H1 (cell line): ENCODE measurements around the gene GALNT17. TPM values are rescaled to one million over a fixed set of nuclear protein-coding genes. Genes with fewer than 3 reads are reported as not detected.
A peak's percentile ranks its signal among the peaks of the same experiment; 100 is the strongest.

Source experiments
- CTCF ChIA-PET: fragments of 300-600 bp; sonication (Branson Sonifier 250); formaldehyde crosslinking; loops from one replicate; lab custom pipeline; 2021; ENCODE audit not compliant: partially characterized antibody; lab: Charles Lee
- POLR2A ChIA-PET: fragments of 300-600 bp; sonication (Branson Sonifier 250); formaldehyde crosslinking; loops from one replicate; lab custom pipeline; 2021; ENCODE audit warnings: inconsistent platforms; ENCODE audit not compliant: partially characterized antibody; lab: Charles Lee
- DNase-seq, 2 experiments: peaks; one replicate each; pipeline versions ENCODE4 v3.0.0 to v3.0.0-alpha.2; 2010 to 2022; ENCODE audit warnings: low spot score in 2 of 2, low read depth in 1 of 2, mixed read lengths in 1 of 2
- FAIRE-seq: peaks from 2 replicates; lab custom pipeline; 2011; peaks lifted over from hg19 to GRCh38; lab: Jason Lieb, UNC
- H2AFZ ChIP-seq: 2 replicates; pipeline ENCODE4 v1.8.1; 2012; ENCODE audit warnings: low read length, inconsistent platforms
- H2AK5ac ChIP-seq: 2 replicates; pipeline ENCODE4 v1.6.1; 2013; ENCODE audit warnings: low read depth, low read length
- H2BK120ac ChIP-seq: replicated peaks from 2 replicates; pipeline ENCODE3; 2013; ENCODE audit warnings: low read depth, low read length, inconsistent platforms
- H2BK12ac ChIP-seq: 2 replicates; pipeline ENCODE4 v1.6.1; 2013; ENCODE audit warnings: low read depth, low read length
- H2BK15ac ChIP-seq: 2 replicates; pipeline ENCODE4 v1.6.1; 2013; ENCODE audit warnings: low read length
- H2BK20ac ChIP-seq: 2 replicates; pipeline ENCODE4 v1.6.1; 2013; ENCODE audit warnings: low read length
- H2BK5ac ChIP-seq: 2 replicates; pipeline ENCODE4 v1.6.1; 2013; ENCODE audit warnings: low read depth, low read length
- H3K14ac ChIP-seq: 2 replicates; pipeline ENCODE4 v1.6.1; 2013; ENCODE audit warnings: inconsistent platforms; ENCODE audit not compliant: insufficient read length
- H3K18ac ChIP-seq: 2 replicates; pipeline ENCODE4 v1.6.1; 2013; ENCODE audit warnings: low read length; ENCODE audit errors: extremely low read depth
- H3K23ac ChIP-seq: 2 replicates; pipeline ENCODE4 v1.6.1; 2013; ENCODE audit warnings: inconsistent platforms; ENCODE audit not compliant: insufficient read length
- H3K23me2 ChIP-seq: 2 replicates; pipeline ENCODE4 v1.6.1; 2013; ENCODE audit warnings: low read depth, low read length
- H3K27ac ChIP-seq: 2 replicates; pipeline ENCODE4 v1.6.1; 2011; ENCODE audit warnings: low read depth, low read length, inconsistent platforms
- H3K27me3 ChIP-seq, 4 experiments: replicated peaks in 1 of 4; 1 replicate in 1 of 4; 2 replicates in 3 of 4; pipeline versions ENCODE4 v1.6.1 to v1.8.1; 2011 to 2013; ENCODE audit warnings: low read length in 3 of 4, mild to moderate bottlenecking in 3 of 4, inconsistent platforms in 2 of 4, mixed read lengths in 2 of 4, moderate library complexity in 1 of 4; ENCODE audit not compliant: control insufficient read depth in 3 of 4, insufficient read depth in 3 of 4; ENCODE audit errors: extremely low read depth in 1 of 4
- H3K36me3 ChIP-seq, 4 experiments: 2 replicates each; pipeline versions ENCODE4 v1.6.1 to v1.8.1; 2011 to 2013; ENCODE audit warnings: mild to moderate bottlenecking in 4 of 4, low read length in 3 of 4, moderate library complexity in 2 of 4, control low read depth in 1 of 4, inconsistent platforms in 1 of 4; ENCODE audit not compliant: insufficient read depth in 4 of 4, control insufficient read depth in 2 of 4
- H3K4ac ChIP-seq: replicated peaks from 2 replicates; pipeline ENCODE3; 2013; ENCODE audit warnings: low read length, low read depth, mixed read lengths, inconsistent platforms; ENCODE audit not compliant: insufficient read length
- H3K4me1 ChIP-seq, 4 experiments: replicated peaks in 1 of 4; 1 replicate in 1 of 4; 2 replicates in 3 of 4; pipeline versions ENCODE4 v1.6.1 to v1.8.1; 2011 to 2013; ENCODE audit warnings: low read length in 3 of 4, inconsistent platforms in 2 of 4, mixed read lengths in 1 of 4; ENCODE audit not compliant: insufficient read depth in 4 of 4, control insufficient read depth in 3 of 4
- H3K4me2 ChIP-seq, 2 experiments: 2 replicates each; pipeline versions ENCODE4 v1.6.1 to v1.8.1; 2011 to 2013; ENCODE audit warnings: low read depth in 2 of 2, low read length in 2 of 2, control low read depth in 1 of 2, inconsistent platforms in 1 of 2, mild to moderate bottlenecking in 1 of 2; ENCODE audit not compliant: insufficient read depth in 1 of 2
- H3K4me3 ChIP-seq, 4 experiments: fragments of 200-600, 300-600 bp in 1 of 4; sonication (generic), shearing (Covaris generic), sonication (Bioruptor Twin) in 1 of 4; 2 replicates each; pipeline versions ENCODE4 v1.5.1 to v1.8.1; 2011 to 2016; ENCODE audit warnings: low read length in 4 of 4, low read depth in 3 of 4, control low read depth in 2 of 4, inconsistent platforms in 2 of 4, mild to moderate bottlenecking in 2 of 4, mixed read lengths in 1 of 4, moderate library complexity in 1 of 4; ENCODE audit not compliant: insufficient read depth in 2 of 4; ENCODE audit errors: extremely low read depth in 1 of 4
- H3K56ac ChIP-seq: replicated peaks from 2 replicates; pipeline ENCODE3; 2013; ENCODE audit warnings: low read depth, mild to moderate bottlenecking, mixed read lengths, low read length, inconsistent platforms; ENCODE audit not compliant: insufficient read length
- H3K79me1 ChIP-seq: 2 replicates; pipeline ENCODE4 v1.6.1; 2013; ENCODE audit warnings: low read depth, low read length, control low read depth
- H3K79me2 ChIP-seq, 2 experiments: 2 replicates each; pipeline versions ENCODE4 v1.6.1 to v1.8.1; 2012 to 2013; ENCODE audit warnings: low read length in 2 of 2, mild to moderate bottlenecking in 2 of 2, inconsistent platforms in 1 of 2; ENCODE audit not compliant: insufficient read depth in 2 of 2, control insufficient read depth in 1 of 2
- H3K9ac ChIP-seq, 4 experiments: replicated peaks in 1 of 4; 1 replicate in 1 of 4; 2 replicates in 3 of 4; pipeline versions ENCODE4 v1.6.1 to v1.8.1; 2011 to 2013; ENCODE audit warnings: low read depth in 3 of 4, low read length in 3 of 4, control low read depth in 2 of 4, mild to moderate bottlenecking in 2 of 4, moderate library complexity in 2 of 4, inconsistent platforms in 1 of 4; ENCODE audit errors: extremely low read depth in 1 of 4
- H3K9me3 ChIP-seq, 2 experiments: 2 replicates each; pipeline versions ENCODE4 v1.6.1 to v1.8.1; 2012 to 2013; ENCODE audit warnings: mild to moderate bottlenecking in 2 of 2, moderate library complexity in 2 of 2, control low read depth in 1 of 2, inconsistent platforms in 1 of 2, low read depth in 1 of 2, low read length in 1 of 2, mixed read lengths in 1 of 2; ENCODE audit not compliant: insufficient read depth in 2 of 2
- H4K20me1 ChIP-seq, 2 experiments: replicated peaks in 1 of 2; 2 replicates each; pipeline versions ENCODE3 to v1.8.1; 2011 to 2013; ENCODE audit warnings: inconsistent platforms in 2 of 2, low read length in 2 of 2, mild to moderate bottlenecking in 1 of 2; ENCODE audit not compliant: insufficient read depth in 2 of 2, control insufficient read depth in 1 of 2
- H4K5ac ChIP-seq: 2 replicates; pipeline ENCODE4 v1.6.1; 2013; ENCODE audit warnings: low read length, low read depth, mixed read lengths, inconsistent platforms; ENCODE audit not compliant: insufficient read length
- H4K8ac ChIP-seq: 2 replicates; pipeline ENCODE4 v1.8.0; 2013; ENCODE audit warnings: mild to moderate bottlenecking, moderate library complexity, low read length, inconsistent platforms; ENCODE audit not compliant: insufficient read depth; ENCODE audit errors: extremely low read depth
- H4K91ac ChIP-seq: replicated peaks from 2 replicates; pipeline ENCODE3; 2013; ENCODE audit warnings: low read length, mixed read lengths, inconsistent platforms; ENCODE audit not compliant: insufficient read length
- CHD1 ChIP-seq: IDR thresholded peaks from 2 replicates; pipeline ENCODE4 v1.6.1; 2012; ENCODE audit warnings: low read depth, low read length, improper control_type of control experiment
- EZH2 ChIP-seq: fragments of 200-600 bp; sonication (generic); IDR thresholded peaks from 2 replicates; pipeline ENCODE4 v1.7.1; 2012; ENCODE audit warnings: low read depth, mild to moderate bottlenecking, moderate library complexity, low read length, inconsistent platforms; ENCODE audit not compliant: severe bottlenecking
- KDM1A ChIP-seq: fragments of 200-600, 300-600 bp; sonication (generic); IDR thresholded peaks from 2 replicates; pipeline ENCODE4 v1.7.1; 2016; ENCODE audit warnings: mild to moderate bottlenecking, low read length, borderline replicate concordance
- PHF8 ChIP-seq: fragments of 200-600 bp; sonication (generic); conservative IDR thresholded peaks from 2 replicates; pipeline ENCODE4 v1.7.1; 2012; ENCODE audit warnings: low read depth, mild to moderate bottlenecking, inconsistent platforms, low read length, moderate library complexity
- RNF2 ChIP-seq: fragments of 200-900, 300-1000 bp; sonication (generic); IDR thresholded peaks from 2 replicates; pipeline ENCODE4 v1.7.1; 2016; ENCODE audit warnings: borderline replicate concordance, low read depth, mild to moderate bottlenecking, antibody characterized with exemption, low read length; ENCODE audit not compliant: poor library complexity, severe bottlenecking; ENCODE audit errors: missing control alignments
- SP1 ChIP-seq: IDR thresholded peaks from 2 replicates; pipeline ENCODE4 v1.6.1; 2011; ENCODE audit warnings: low read depth, low read length
- TAF7 ChIP-seq: optimal IDR thresholded peaks from 2 replicates; pipeline ENCODE3; 2011; ENCODE audit warnings: low read depth, mild to moderate bottlenecking, inconsistent platforms, low read length, moderate library complexity, borderline replicate concordance
- TBP ChIP-seq: IDR thresholded peaks from 2 replicates; pipeline ENCODE4 v1.6.1; 2011; ENCODE audit warnings: low read depth, low read length, improper control_type of control experiment
- TEAD4 ChIP-seq: IDR thresholded peaks from 2 replicates; pipeline ENCODE4 v1.6.1; 2012; ENCODE audit warnings: low read depth, low read length, inconsistent platforms, mixed read lengths
- WGBS, 2 experiments: shearing (Covaris generic) in 1 of 2; methylation state at CpG; one replicate each; pipeline versions ENCODE4 v1.1.6 to v1.1.7; 2013 to 2015; ENCODE audit warnings: low lambda C conversion rate in 2 of 2, mixed read lengths in 2 of 2, inconsistent platforms in 1 of 2, low coverage in 1 of 2, missing lambda C conversion rate in 1 of 2; ENCODE audit not compliant: insufficient replicate concordance in 2 of 2, insufficient coverage in 1 of 2, insufficient read length in 1 of 2; ENCODE audit errors: extremely low coverage in 1 of 2, missing lambda C conversion rate in 1 of 2; 5-methylcytosine and 5-hydroxymethylcytosine counted together
- polyA plus RNA-seq, 7 experiments: library from polyadenylated mRNA; depleted of rRNA in 3 of 7; stranded (reverse) in 5 of 7; unstranded in 2 of 7; fragments of >200 nt in 5 of 7; fragments of 200-250 nt in 2 of 7; gene quantifications; 1 replicate in 5 of 7; 2 replicates in 1 of 7; 4 replicates in 1 of 7; pipeline versions ENCODE4 v1.2.1 to v1.2.3, GENCODE V29; 2011 to 2013; ENCODE audit warnings: missing spikeins in 2 of 7, mixed read lengths in 2 of 7
- total RNA-seq: library from RNA; stranded (reverse); fragmentation: NEBNext Ultra II Directional; extraction: Animal tissue kit (Norgen Biotek cat#: 25700); gene quantifications from 2 replicates; pipeline ENCODE4 v1.2.1, GENCODE V29; 2021
- TF ChIP-seq, protein P1 (sequence below): IDR thresholded peaks from 2 replicates; pipeline ENCODE4 v1.6.1; 2011; ENCODE audit warnings: low read depth, mild to moderate bottlenecking, low read length; ENCODE audit not compliant: insufficient read depth

GALNT17 gene
- total and polyA plus RNA-seq, 2 of the 8 experiments (the other 6 are each of a cell fraction or from before 2014, with no cell fraction given), result 37.7 to 47.0 TPM

DNA sequence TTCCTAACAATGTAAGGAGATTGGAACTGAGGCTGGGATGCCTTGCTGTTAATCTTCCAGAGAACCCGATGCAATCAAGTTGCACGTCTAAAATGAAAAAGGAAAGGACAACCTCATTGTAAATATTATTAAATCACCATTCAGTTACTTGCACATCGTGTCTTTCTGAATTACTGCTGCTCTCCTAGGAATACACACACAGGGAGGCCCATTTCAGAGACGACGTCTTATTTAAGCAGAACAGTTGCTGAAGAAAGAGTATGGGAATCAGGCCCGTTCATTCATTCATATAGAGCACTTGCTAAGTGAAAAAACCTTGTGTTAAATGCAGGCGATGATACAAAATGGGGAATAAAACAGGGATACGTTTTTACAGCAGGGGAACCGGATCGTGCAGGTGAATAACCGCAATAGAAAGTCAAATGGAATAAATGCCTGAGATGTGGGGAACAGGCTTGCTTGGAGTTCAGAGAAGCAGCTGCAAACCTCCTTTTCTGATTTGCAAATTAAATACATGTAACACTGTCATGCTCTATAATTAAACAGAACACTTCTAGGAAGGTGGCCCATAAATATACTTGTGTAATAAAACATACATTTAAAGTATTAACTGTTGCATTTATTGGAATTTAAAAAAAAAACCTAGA is 409.9 kb downstream of the GALNT17 start:
- no peak overlapping the region for H2BK15ac ChIP-seq
- H4K8ac ChIP-seq, result no peak overlapping the region
- no peaks in the 10 kb centered on the region for H3K9me3 ChIP-seq
- no peak overlapping the region for H2AK5ac ChIP-seq
- H2AFZ ChIP-seq, result no peak overlapping the region
- no peak overlapping the region for H3K4me2 ChIP-seq
- DNase-seq (no peak), FAIRE-seq (no peak)
- H3K27me3 ChIP-seq, result no peaks in the 10 kb centered on the region
- H3K18ac ChIP-seq, result no peak overlapping the region
- no peaks in the 10 kb centered on the region for H3K4me1 ChIP-seq
- ChIA-PET POLR2A (no interaction called here), CTCF (interaction anchor here (1.4 kb wide), 1 partner anchor 9 kb away, joined by 3 read pairs; no protein-coding TSS in a partner anchor)
- no peak overlapping the region for H2BK5ac ChIP-seq
- no peak overlapping the region for H3K56ac ChIP-seq
- H3K4ac ChIP-seq, result no peak overlapping the region
- H3K23ac ChIP-seq, result no peak overlapping the region
- H2BK120ac ChIP-seq, result no peak overlapping the region
- no peak overlapping the region for H3K14ac ChIP-seq
- H3K79me1 ChIP-seq, result no peaks in the 10 kb centered on the region
- peak overlapping the region; percentile 14; the same call in 1 of the 2 replicates for H3K27ac ChIP-seq
- H3K23me2 ChIP-seq, result no peaks in the 10 kb centered on the region
- H2BK12ac ChIP-seq, result no peak overlapping the region
- H3K36me3 ChIP-seq, result no peaks in the 10 kb centered on the region; a peak in 1 of 8 replicates
- TF ChIP-seq RNF2 (no peak), EZH2 (no peak), CHD1 (no peak), SP1 (no peak), KDM1A (no peak), TAF7 (no peak), TEAD4 (no peak), PHF8 (no peak), TBP (no peak)
- TF ChIP-seq, protein P1, sequence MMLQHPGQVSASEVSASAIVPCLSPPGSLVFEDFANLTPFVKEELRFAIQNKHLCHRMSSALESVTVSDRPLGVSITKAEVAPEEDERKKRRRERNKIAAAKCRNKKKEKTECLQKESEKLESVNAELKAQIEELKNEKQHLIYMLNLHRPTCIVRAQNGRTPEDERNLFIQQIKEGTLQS, result no peak
- no peak overlapping the region for H2BK20ac ChIP-seq
- H3K9ac ChIP-seq, result no peak overlapping the region
- H3K4me3 ChIP-seq, result no peak overlapping the region
- H3K79me2 ChIP-seq, result no peaks in the 10 kb centered on the region
- WGBS, 2 experiments, result 91% methylated on average over 11 of the region's 11 CpGs; no CpG with 5 or more reads in 1 of the 2 experiments
- no peaks in the 10 kb centered on the region for H4K20me1 ChIP-seq
- H4K5ac ChIP-seq, result no peak overlapping the region
- no peak overlapping the region for H4K91ac ChIP-seq
